Parathyroid adenoma (tissue), 2 donors: ENCODE data around the gene B9D1.

ENCODE experiments used
- H2AFZ ChIP-seq: fragments of 300-600 bp; sonication (generic); one replicate; pipeline ENCODE4 v1.7.0; 2017; ENCODE audit warnings: antibody characterized with exemption, mild to moderate bottlenecking
- H3K27ac ChIP-seq: fragments of 300-600 bp; sonication (generic); one replicate; pipeline ENCODE4 v1.7.0; 2017
- H3K27me3 ChIP-seq: fragments of 300-600 bp; sonication (generic); one replicate; pipeline ENCODE4 v1.7.0; 2017; ENCODE audit warnings: low read length; ENCODE audit not compliant: control insufficient read depth, insufficient read depth
- H3K36me3 ChIP-seq: fragments of 300-600 bp; sonication (generic); one replicate; pipeline ENCODE4 v1.7.0; 2017; ENCODE audit warnings: low read length; ENCODE audit not compliant: control insufficient read depth, insufficient read depth
- H3K4me1 ChIP-seq: fragments of 300-600 bp; sonication (generic); one replicate; pipeline ENCODE4 v1.7.0; 2017; ENCODE audit warnings: control low read depth
- H3K4me2 ChIP-seq: fragments of 300-600 bp; sonication (generic); one replicate; pipeline ENCODE4 v1.7.0; 2017; ENCODE audit warnings: low read length
- H3K4me3 ChIP-seq: fragments of 300-600 bp; sonication (generic); one replicate; pipeline ENCODE4 v1.7.0; 2017; ENCODE audit warnings: low read depth, low read length
- H3K79me2 ChIP-seq: fragments of 300-600 bp; sonication (generic); one replicate; pipeline ENCODE4 v1.7.0; 2017; ENCODE audit warnings: control low read depth
- H3K9ac ChIP-seq: fragments of 300-600 bp; sonication (generic); one replicate; pipeline ENCODE4 v1.7.0; 2017; ENCODE audit warnings: mild to moderate bottlenecking
- H3K9me3 ChIP-seq: fragments of 300-600 bp; sonication (generic); one replicate; pipeline ENCODE4 v1.7.0; 2017; ENCODE audit warnings: low read length; ENCODE audit not compliant: control insufficient read depth
- TF ChIP-seq, protein P1 (sequence below): fragments of 300-600 bp; sonication (generic); IDR thresholded peaks from one replicate; pipeline ENCODE4 v1.7.0; 2017; ENCODE audit warnings: antibody characterized with exemption, mild to moderate bottlenecking
- donor health status: primary hyperparathyroidism.

Gene B9D1

DNA sequence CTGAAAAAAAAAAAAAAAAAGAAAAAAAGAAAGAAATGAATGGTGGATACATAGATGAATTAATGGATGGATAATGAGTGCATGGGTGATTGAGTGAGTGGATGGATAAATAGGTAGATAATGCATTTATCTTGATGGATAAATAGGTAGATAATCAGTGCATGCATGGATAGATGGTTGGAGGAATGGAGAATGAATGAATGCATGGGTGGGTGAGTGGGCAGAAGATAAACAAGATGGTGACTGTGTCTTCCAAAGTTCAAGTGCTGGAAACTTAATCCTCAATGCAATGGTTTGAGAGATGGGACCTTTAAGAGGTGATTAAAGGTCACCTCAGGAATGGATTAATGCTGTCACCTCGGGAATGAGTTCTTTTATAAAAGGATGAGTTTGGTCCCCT is 41.7 kb upstream of the B9D1 start:
- Histone ChIP-seq H3K27ac (no peak overlapping the region), H3K9me3 (no peaks in the 10 kb centered on the region), H3K9ac (no peak overlapping the region), H3K4me2 (no peak overlapping the region), H3K4me1 (peaks cover 6% of the 10 kb centered on the region), H2AFZ (no peak overlapping the region), H3K79me2 (no peaks in the 10 kb centered on the region), H3K36me3 (no peaks in the 10 kb centered on the region), H3K4me3 (no peak overlapping the region), H3K27me3 (no peaks in the 10 kb centered on the region)
- TF ChIP-seq, protein P1, sequence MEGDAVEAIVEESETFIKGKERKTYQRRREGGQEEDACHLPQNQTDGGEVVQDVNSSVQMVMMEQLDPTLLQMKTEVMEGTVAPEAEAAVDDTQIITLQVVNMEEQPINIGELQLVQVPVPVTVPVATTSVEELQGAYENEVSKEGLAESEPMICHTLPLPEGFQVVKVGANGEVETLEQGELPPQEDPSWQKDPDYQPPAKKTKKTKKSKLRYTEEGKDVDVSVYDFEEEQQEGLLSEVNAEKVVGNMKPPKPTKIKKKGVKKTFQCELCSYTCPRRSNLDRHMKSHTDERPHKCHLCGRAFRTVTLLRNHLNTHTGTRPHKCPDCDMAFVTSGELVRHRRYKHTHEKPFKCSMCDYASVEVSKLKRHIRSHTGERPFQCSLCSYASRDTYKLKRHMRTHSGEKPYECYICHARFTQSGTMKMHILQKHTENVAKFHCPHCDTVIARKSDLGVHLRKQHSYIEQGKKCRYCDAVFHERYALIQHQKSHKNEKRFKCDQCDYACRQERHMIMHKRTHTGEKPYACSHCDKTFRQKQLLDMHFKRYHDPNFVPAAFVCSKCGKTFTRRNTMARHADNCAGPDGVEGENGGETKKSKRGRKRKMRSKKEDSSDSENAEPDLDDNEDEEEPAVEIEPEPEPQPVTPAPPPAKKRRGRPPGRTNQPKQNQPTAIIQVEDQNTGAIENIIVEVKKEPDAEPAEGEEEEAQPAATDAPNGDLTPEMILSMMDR: no peak

DNA sequence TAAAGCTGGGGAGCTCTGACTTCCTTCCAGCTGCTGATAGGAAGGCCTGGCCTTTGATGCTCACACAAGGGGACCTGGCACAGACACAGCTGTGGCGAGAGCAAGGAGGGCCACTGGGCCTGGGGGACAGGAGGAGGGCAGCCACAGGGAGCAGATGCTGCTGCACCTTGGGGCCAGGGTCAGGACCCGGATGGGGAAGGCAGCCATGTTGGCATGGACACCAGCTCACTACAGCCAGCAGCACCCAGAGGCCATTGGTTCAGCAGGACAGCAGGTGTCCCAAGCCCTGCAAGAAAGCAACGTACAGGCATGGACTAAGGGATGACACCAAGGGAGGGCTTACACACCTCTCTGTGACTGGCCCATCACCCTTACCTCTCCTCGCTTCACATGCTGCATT is 40.5 kb upstream of the B9D1 start:
- no peak overlapping the region for H3K4me3 ChIP-seq
- peaks cover 9% of the 10 kb centered on the region for H3K4me1 ChIP-seq
- H3K9me3 ChIP-seq: no peaks in the 10 kb centered on the region
- H3K79me2 ChIP-seq: no peaks in the 10 kb centered on the region
- H3K27ac ChIP-seq: no peak overlapping the region
- H3K27me3 ChIP-seq: no peaks in the 10 kb centered on the region
- no peaks in the 10 kb centered on the region for H3K36me3 ChIP-seq
- TF ChIP-seq, protein P1: no peak
- no peak overlapping the region for H3K4me2 ChIP-seq
- no peak overlapping the region for H2AFZ ChIP-seq
- no peak overlapping the region for H3K9ac ChIP-seq

DNA sequence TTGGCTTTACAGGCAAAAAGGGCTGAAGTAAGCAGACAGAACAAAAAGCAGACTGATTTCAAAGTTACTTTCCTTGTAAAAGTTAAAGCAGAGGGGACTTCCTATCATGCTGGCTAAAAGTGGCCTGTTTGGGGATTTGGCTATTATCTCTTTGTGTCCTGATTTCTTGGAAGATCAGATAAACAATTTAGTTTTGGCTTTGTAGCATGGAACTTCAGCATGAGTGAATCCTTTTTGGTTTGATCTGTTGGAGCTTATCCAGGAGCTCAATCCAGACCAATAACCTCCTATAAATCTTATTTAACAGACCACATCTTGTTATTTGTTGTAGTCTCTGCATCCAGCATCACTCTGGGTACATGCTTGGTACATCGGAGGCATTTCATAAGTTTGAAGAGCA is 39.6 kb upstream of the B9D1 start:
- Histone ChIP-seq H3K27me3 (no peaks in the 10 kb centered on the region), H2AFZ (peak overlapping the region; percentile 15), H3K4me3 (no peak overlapping the region), H3K79me2 (no peaks in the 10 kb centered on the region), H3K9ac (no peak overlapping the region), H3K36me3 (no peaks in the 10 kb centered on the region), H3K4me2 (no peak overlapping the region), H3K9me3 (no peaks in the 10 kb centered on the region), H3K4me1 (peaks cover 9% of the 10 kb centered on the region), H3K27ac (no peak overlapping the region)
- TF ChIP-seq, protein P1: no peak

DNA sequence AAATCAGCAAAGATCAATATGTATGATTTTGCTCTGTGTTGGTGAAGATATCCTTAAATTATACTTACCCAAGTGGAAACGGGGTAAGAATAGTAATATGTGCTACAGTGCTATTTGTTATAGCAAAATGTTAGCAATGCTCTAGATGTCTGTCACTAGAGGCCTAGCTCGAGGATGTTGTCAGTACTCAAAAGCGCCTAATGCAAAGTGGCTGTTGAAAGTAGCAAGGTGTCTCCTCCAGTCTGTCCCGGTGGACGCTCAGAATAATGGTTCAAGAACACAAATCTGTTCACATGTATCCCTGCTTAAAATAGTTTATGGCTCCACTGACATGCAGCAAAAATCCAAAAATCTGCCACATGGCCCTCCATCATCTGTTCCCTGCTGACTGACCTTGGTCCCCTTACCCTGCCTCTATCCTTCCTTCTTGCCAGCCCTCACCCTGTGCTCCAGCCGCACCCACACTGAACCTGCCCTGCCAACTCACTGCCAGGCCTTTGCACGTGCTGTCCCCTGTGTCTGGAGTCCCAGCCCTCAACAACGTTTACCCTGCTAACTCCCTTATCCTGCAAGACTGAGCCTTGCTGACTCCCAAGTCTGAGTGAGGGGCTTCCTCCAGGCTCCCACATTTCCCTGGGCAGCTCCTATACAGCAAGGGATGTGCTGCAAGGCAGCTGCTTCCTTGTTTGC is 38.9 kb upstream of the B9D1 start:
- H3K4me2 ChIP-seq: no peak overlapping the region
- no peak overlapping the region for H3K9ac ChIP-seq
- H3K4me1 ChIP-seq: peaks cover 9% of the 10 kb centered on the region
- H3K36me3 ChIP-seq: no peaks in the 10 kb centered on the region
- no peaks in the 10 kb centered on the region for H3K9me3 ChIP-seq
- no peak overlapping the region for H3K27ac ChIP-seq
- no peaks in the 10 kb centered on the region for H3K27me3 ChIP-seq
- no peak overlapping the region for H2AFZ ChIP-seq
- H3K4me3 ChIP-seq: no peak overlapping the region
- TF ChIP-seq, protein P1: no peak
- no peaks in the 10 kb centered on the region for H3K79me2 ChIP-seq
